SK-N-SH (cell line): ENCODE data around the gene RERG.

Experiments used
- CTCF ChIP-seq: fragments of 200-600 bp; sonication (generic); IDR thresholded peaks from 2 replicates; pipeline ENCODE4 v1.6.1; 2017; ENCODE audit warnings: antibody characterized with exemption, mild to moderate bottlenecking, moderate library complexity
- EZH2phosphoT487 ChIP-seq: fragments of 200-600 bp; sonication (generic); IDR thresholded peaks from 2 replicates; pipeline ENCODE4 v1.6.1; 2017; ENCODE audit warnings: low read depth, mixed run types, mild to moderate bottlenecking, antibody characterized with exemption, moderate library complexity, borderline replicate concordance
- POLR2AphosphoS5 ChIP-seq: IDR thresholded peaks from 2 replicates; pipeline ENCODE4 v1.6.1; 2012; ENCODE audit warnings: low read depth, low read length
- REST ChIP-seq: IDR thresholded peaks from 2 replicates; pipeline ENCODE4 v1.6.1; 2012; ENCODE audit warnings: mild to moderate bottlenecking, low read depth, low read length, moderate library complexity

- TF ChIP-seq REST: no peak
- no peak for TF ChIP-seq CTCF
- no peak for TF ChIP-seq POLR2AphosphoS5
- no peak for TF ChIP-seq EZH2phosphoT487
Measured at GRCh38 chr12:15158083-15158482, 63.1 kb downstream of the RERG start.
